Trophoblast cell (in vitro differentiated cells and primary cell): ENCODE data around the gene RAB6D.
"Not testable (repeated sequence)": the region's sequence is repeated elsewhere in the genome, so short reads cannot be mapped to it uniquely, and the experiment has no call there.

ENCODE experiments used
- DNase-seq, 2 donors: peaks; one replicate each; pipeline ENCODE4 v3.0.0-alpha.2; 2016
- H2AFZ ChIP-seq: 2 replicates; pipeline ENCODE4 v1.6.1; 2013; ENCODE audit warnings: low read length, moderate library complexity, mild to moderate bottlenecking; ENCODE audit not compliant: insufficient read depth, poor library complexity
- H2AK5ac ChIP-seq: 2 replicates; pipeline ENCODE4 v1.6.1; 2013; ENCODE audit warnings: mild to moderate bottlenecking, low read length
- H2BK120ac ChIP-seq: 2 replicates; pipeline ENCODE4 v1.6.1; 2013; ENCODE audit warnings: low read length, mild to moderate bottlenecking, moderate library complexity; ENCODE audit not compliant: insufficient read depth, poor library complexity
- H2BK12ac ChIP-seq: 2 replicates; pipeline ENCODE4 v1.6.1; 2013; ENCODE audit warnings: mild to moderate bottlenecking, low read length, moderate library complexity
- H2BK5ac ChIP-seq: 2 replicates; pipeline ENCODE4 v1.6.1; 2013; ENCODE audit warnings: low read length, low read depth, moderate library complexity, mild to moderate bottlenecking; ENCODE audit not compliant: poor library complexity
- H3K14ac ChIP-seq: 2 replicates; pipeline ENCODE4 v1.6.1; 2013; ENCODE audit warnings: mild to moderate bottlenecking, low read length
- H3K18ac ChIP-seq: 2 replicates; pipeline ENCODE4 v1.6.1; 2013; ENCODE audit warnings: mild to moderate bottlenecking, low read length
- H3K23ac ChIP-seq: 2 replicates; pipeline ENCODE4 v1.6.1; 2013; ENCODE audit warnings: low read length
- H3K27ac ChIP-seq: 2 replicates; pipeline ENCODE4 v1.5.1; 2013; ENCODE audit warnings: low read depth, mild to moderate bottlenecking, inconsistent platforms, low read length, moderate library complexity
- H3K27me3 ChIP-seq: 2 replicates; pipeline ENCODE4 v1.6.1; 2013; ENCODE audit warnings: inconsistent platforms, mild to moderate bottlenecking, low read length, moderate library complexity; ENCODE audit not compliant: insufficient read depth
- H3K36me3 ChIP-seq, 2 experiments: 1 replicate in 1 of 2; 2 replicates in 1 of 2; pipeline ENCODE4 v1.6.1; 2013; ENCODE audit warnings: low read length in 2 of 2, mild to moderate bottlenecking in 2 of 2, moderate library complexity in 1 of 2; ENCODE audit not compliant: insufficient read depth in 2 of 2, control insufficient read depth in 1 of 2
- H3K4ac ChIP-seq: 2 replicates; pipeline ENCODE4 v1.6.1; 2013; ENCODE audit warnings: low read depth, mild to moderate bottlenecking, low read length, moderate library complexity
- H3K4me1 ChIP-seq, 2 experiments: 1 replicate in 1 of 2; 2 replicates in 1 of 2; pipeline ENCODE4 v1.6.1; 2013; ENCODE audit warnings: low read length in 2 of 2, mild to moderate bottlenecking in 2 of 2, moderate library complexity in 1 of 2; ENCODE audit not compliant: insufficient read depth in 2 of 2, control insufficient read depth in 1 of 2
- H3K4me2 ChIP-seq: 2 replicates; pipeline ENCODE4 v1.6.1; 2013; ENCODE audit warnings: inconsistent platforms, mild to moderate bottlenecking, low read length, moderate library complexity
- H3K4me3 ChIP-seq: 2 replicates; pipeline ENCODE4 v1.5.1; 2013; ENCODE audit warnings: mild to moderate bottlenecking, low read depth, low read length, inconsistent platforms
- H3K79me1 ChIP-seq: one replicate; pipeline ENCODE4 v1.6.1; 2013; ENCODE audit warnings: low read length
- H3K79me2 ChIP-seq: 2 replicates; pipeline ENCODE4 v1.6.1; 2013; ENCODE audit warnings: low read length, mild to moderate bottlenecking; ENCODE audit not compliant: control insufficient read depth, insufficient read depth, poor library complexity
- H3K9ac ChIP-seq: 2 replicates; pipeline ENCODE4 v1.6.1; 2013; ENCODE audit warnings: mild to moderate bottlenecking, low read length
- H3K9me3 ChIP-seq: 2 replicates; pipeline ENCODE4 v1.6.1; 2013; ENCODE audit warnings: low read depth, mild to moderate bottlenecking, control low read depth, inconsistent platforms, low read length; ENCODE audit not compliant: insufficient read depth
- H4K12ac ChIP-seq: 2 replicates; pipeline ENCODE4 v1.6.1; 2013; ENCODE audit warnings: low read depth, mild to moderate bottlenecking, low read length, moderate library complexity
- H4K8ac ChIP-seq: 2 replicates; pipeline ENCODE4 v1.6.1; 2013; ENCODE audit warnings: low read depth, mild to moderate bottlenecking, low read length, moderate library complexity
- H4K91ac ChIP-seq: one replicate; pipeline ENCODE4 v1.6.1; 2013; ENCODE audit warnings: low read depth, mild to moderate bottlenecking, low read length, moderate library complexity
- WGBS: extraction: QIAGEN DNeasy Blood & Tissue Kit; methylation state at CpG from one replicate; pipeline ENCODE4 v1.1.7; 2013; ENCODE audit warnings: missing lambda C conversion rate; ENCODE audit not compliant: insufficient read length, insufficient coverage; ENCODE audit errors: extremely low coverage; 5-methylcytosine and 5-hydroxymethylcytosine counted together

RAB6D gene

DNA sequence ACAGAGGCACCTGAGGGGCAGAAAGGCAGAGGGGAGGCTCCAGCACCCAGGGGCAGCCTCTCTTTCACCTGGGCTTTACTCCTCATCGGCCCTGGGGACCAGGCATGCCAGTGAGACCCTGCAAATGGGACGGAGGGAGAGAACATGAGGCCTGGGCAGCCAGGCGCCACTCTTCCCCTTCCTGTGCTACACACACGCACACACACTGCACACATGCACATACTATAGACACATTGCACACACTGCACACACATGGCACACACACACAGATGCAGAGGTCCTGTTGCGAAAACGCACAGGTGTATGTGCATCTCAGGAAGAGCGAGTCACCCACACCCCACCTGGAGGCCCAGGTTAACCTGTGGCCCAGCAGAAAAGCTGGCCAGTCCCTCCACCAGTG is 3.4 kb upstream of the RAB6D start:
- no CpG with 5 or more reads among the region's 7 CpGs for WGBS
- H3K27me3 ChIP-seq: no peaks in the 10 kb centered on the region
- no peak overlapping the region for H4K12ac ChIP-seq
- H4K91ac ChIP-seq: no peak overlapping the region
- H3K4me2 ChIP-seq: no peak overlapping the region
- no peak overlapping the region for H3K18ac ChIP-seq
- H3K4me3 ChIP-seq: no peak overlapping the region
- no peaks in the 10 kb centered on the region for H3K9me3 ChIP-seq
- H3K14ac ChIP-seq: no peak overlapping the region
- H3K4me1 ChIP-seq: no peaks in the 10 kb centered on the region
- no peaks in the 10 kb centered on the region for H3K36me3 ChIP-seq
- no peak overlapping the region for H3K4ac ChIP-seq
- no peak overlapping the region for H3K23ac ChIP-seq
- no peak overlapping the region for H2BK12ac ChIP-seq
- DNase-seq: no peak
- H2AFZ ChIP-seq: no peak overlapping the region
- H4K8ac ChIP-seq: no peak overlapping the region
- H2AK5ac ChIP-seq: no peak overlapping the region
- H2BK120ac ChIP-seq: no peak overlapping the region
- H3K79me2 ChIP-seq: no peaks in the 10 kb centered on the region
- H3K27ac ChIP-seq: no peak overlapping the region
- no peaks in the 10 kb centered on the region for H3K79me1 ChIP-seq
- no peak overlapping the region for H2BK5ac ChIP-seq
- no peak overlapping the region for H3K9ac ChIP-seq

GRCh38 chr2:131366643-131367042 is 2.7 kb upstream of the RAB6D start:
- H3K36me3 ChIP-seq: no peaks in the 10 kb centered on the region
- no peak overlapping the region for H3K9ac ChIP-seq
- no peak overlapping the region for H3K27ac ChIP-seq
- DNase-seq: no peak
- H4K91ac ChIP-seq: no peak overlapping the region
- no peak overlapping the region for H2AK5ac ChIP-seq
- no CpG with 5 or more reads among the region's 6 CpGs for WGBS
- no peak overlapping the region for H2BK5ac ChIP-seq
- H2AFZ ChIP-seq: no peak overlapping the region
- no peak overlapping the region for H3K18ac ChIP-seq
- no peaks in the 10 kb centered on the region for H3K27me3 ChIP-seq
- no peak overlapping the region for H4K8ac ChIP-seq
- H3K79me2 ChIP-seq: no peaks in the 10 kb centered on the region
- H3K4me3 ChIP-seq: no peak overlapping the region
- H3K4me2 ChIP-seq: no peak overlapping the region
- H2BK12ac ChIP-seq: no peak overlapping the region
- no peak overlapping the region for H2BK120ac ChIP-seq
- no peak overlapping the region for H3K23ac ChIP-seq
- H4K12ac ChIP-seq: no peak overlapping the region
- no peaks in the 10 kb centered on the region for H3K79me1 ChIP-seq
- no peak overlapping the region for H3K14ac ChIP-seq
- no peaks in the 10 kb centered on the region for H3K9me3 ChIP-seq
- no peaks in the 10 kb centered on the region for H3K4me1 ChIP-seq
- H3K4ac ChIP-seq: no peak overlapping the region

DNA sequence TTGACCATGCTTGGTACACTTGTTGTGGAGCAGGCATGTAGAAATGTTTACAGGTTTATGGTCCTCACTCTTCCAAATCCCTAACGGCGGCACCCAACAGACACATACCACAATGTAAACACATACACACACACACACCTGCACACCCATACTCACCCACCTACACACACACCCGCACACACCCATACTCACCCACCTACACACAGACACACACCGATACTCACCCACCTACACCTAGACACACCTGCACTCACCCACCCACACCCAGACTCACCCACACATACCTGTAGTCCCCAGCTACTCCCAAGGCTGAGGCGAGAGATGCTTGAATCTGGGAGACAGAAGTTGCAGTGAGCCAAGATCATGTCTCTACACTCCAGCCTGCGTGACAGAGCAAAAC is 1.5 kb upstream of the RAB6D start:
- no peak overlapping the region for H3K23ac ChIP-seq
- H3K27ac ChIP-seq: no peak overlapping the region
- H3K14ac ChIP-seq: no peak overlapping the region
- no peaks in the 10 kb centered on the region for H3K79me1 ChIP-seq
- no peak overlapping the region for H3K4me3 ChIP-seq
- H2AFZ ChIP-seq: no peak overlapping the region
- H3K79me2 ChIP-seq: no peaks in the 10 kb centered on the region
- no peak overlapping the region for H2BK12ac ChIP-seq
- H2AK5ac ChIP-seq: no peak overlapping the region
- H2BK5ac ChIP-seq: no peak overlapping the region
- H3K18ac ChIP-seq: no peak overlapping the region
- no peaks in the 10 kb centered on the region for H3K4me1 ChIP-seq
- H4K12ac ChIP-seq: no peak overlapping the region
- no peak for DNase-seq
- no peak overlapping the region for H3K4ac ChIP-seq
- H4K8ac ChIP-seq: no peak overlapping the region
- WGBS: no CpG with 5 or more reads among the region's 6 CpGs
- H3K27me3 ChIP-seq: no peaks in the 10 kb centered on the region
- H3K36me3 ChIP-seq: no peaks in the 10 kb centered on the region
- H4K91ac ChIP-seq: no peak overlapping the region
- H3K9ac ChIP-seq: no peak overlapping the region
- H3K9me3 ChIP-seq: no peaks in the 10 kb centered on the region
- no peak overlapping the region for H2BK120ac ChIP-seq
- H3K4me2 ChIP-seq: no peak overlapping the region

GRCh38 chr2:131363213-131363612 is 755 bp downstream of the RAB6D start:
- H3K4me1 ChIP-seq, H4K12ac ChIP-seq, H3K9me3 ChIP-seq, H3K79me2 ChIP-seq, H3K36me3 ChIP-seq, H3K18ac ChIP-seq, DNase-seq, H2AK5ac ChIP-seq, H2BK12ac ChIP-seq, H3K14ac ChIP-seq, H3K23ac ChIP-seq, H3K27ac ChIP-seq, H3K4ac ChIP-seq, H3K79me1 ChIP-seq, H4K8ac ChIP-seq, H3K27me3 ChIP-seq, H2AFZ ChIP-seq, H2BK5ac ChIP-seq, H4K91ac ChIP-seq, H3K9ac ChIP-seq, H2BK120ac ChIP-seq, H3K4me3 ChIP-seq, H3K4me2 ChIP-seq: not testable (repeated sequence)
- no CpG with 5 or more reads among the region's 12 CpGs for WGBS
